Measurements from ENCODE around the gene AMZ1. TPM values are rescaled to one million over a fixed set of nuclear protein-coding genes. Genes with fewer than 3 reads are reported as not detected.

The AMZ1 gene
- polyA plus RNA-seq, 2 donors = 0.10 to 0.11 TPM

DNA sequence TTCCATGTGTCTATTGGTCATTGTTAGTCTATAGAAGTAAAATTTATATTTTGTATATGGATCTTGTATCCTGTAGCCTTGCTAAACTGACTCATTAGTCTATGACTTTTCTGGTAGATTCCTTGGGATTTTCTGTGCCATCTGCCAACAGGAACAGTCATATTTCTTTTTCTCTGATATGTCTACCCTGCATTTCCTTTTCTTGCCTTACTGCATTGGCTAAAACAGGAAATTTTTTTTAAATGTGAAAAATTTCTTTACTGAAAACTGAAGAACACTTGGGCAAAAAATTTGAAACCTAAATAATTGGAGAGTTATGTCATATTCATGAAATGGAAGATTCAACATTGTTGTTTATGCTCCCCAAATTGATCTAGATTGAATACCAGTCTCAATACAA is 67.5 kb downstream of the AMZ1 start:
- Histone ChIP-seq H3K4me3 (ENCODE audit: low read depth in 1 of 2, low read length in 2 of 2) (no peak overlapping the region), H3K9me3 (ENCODE audit: control insufficient read depth in 2 of 2, insufficient read depth in 1 of 2, low read depth in 1 of 2, low read length in 1 of 2) (no peaks in the 10 kb centered on the region), H3K4me1 (ENCODE audit: control insufficient read depth in 2 of 2, insufficient read depth in 2 of 2, low read length in 1 of 2) (peaks cover 10 to 15% of the 10 kb centered on the region in 2 donors), H3K27ac (ENCODE audit: low read depth in 2 of 2, low read length in 1 of 2) (no peak overlapping the region), H3K27me3 (ENCODE audit: control insufficient read depth in 1 of 2, insufficient read depth in 2 of 2, low read length in 2 of 2) (no peaks in the 10 kb centered on the region), H3K36me3 (ENCODE audit: control insufficient read depth in 2 of 2, insufficient read depth in 2 of 2, low read length in 1 of 2) (no peaks in the 10 kb centered on the region)

DNA sequence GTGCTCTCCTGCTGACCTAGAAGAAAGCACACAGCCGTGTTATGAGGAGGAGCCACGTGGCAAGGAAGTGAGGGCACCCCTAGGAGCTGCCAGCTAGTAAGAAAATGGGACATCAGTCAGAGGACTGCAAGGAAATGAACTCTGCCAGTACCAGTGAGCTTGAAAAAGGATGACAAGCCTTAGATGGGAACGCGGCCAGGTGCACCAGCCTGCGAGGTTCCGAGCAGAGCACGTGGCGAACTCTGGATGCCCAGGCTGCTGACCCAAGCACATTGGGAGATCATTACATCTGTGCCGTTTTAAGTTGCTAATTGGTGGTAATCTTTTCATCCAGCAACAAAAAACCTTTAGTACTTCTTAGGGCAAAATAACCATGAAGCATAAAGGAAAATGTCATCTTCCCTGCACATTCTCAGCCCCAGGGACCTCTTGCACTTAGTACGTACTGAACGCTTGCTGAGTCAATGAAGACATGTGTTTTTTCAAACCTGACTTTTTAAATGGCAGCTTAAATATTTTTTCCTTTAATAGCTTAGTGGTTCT is 69.4 kb downstream of the AMZ1 start:
- Histone ChIP-seq H3K36me3 (ENCODE audit: control insufficient read depth in 2 of 2, insufficient read depth in 2 of 2, low read length in 1 of 2) (no peaks in the 10 kb centered on the region), H3K27ac (ENCODE audit: low read depth in 2 of 2, low read length in 1 of 2) (peak overlapping the region; percentile 82 to 95), H3K9me3 (ENCODE audit: control insufficient read depth in 2 of 2, insufficient read depth in 1 of 2, low read depth in 1 of 2, low read length in 1 of 2) (no peaks in the 10 kb centered on the region), H3K4me1 (ENCODE audit: control insufficient read depth in 2 of 2, insufficient read depth in 2 of 2, low read length in 1 of 2) (peaks cover 15 to 19% of the 10 kb centered on the region in 2 donors), H3K4me3 (ENCODE audit: low read depth in 1 of 2, low read length in 2 of 2) (no peak overlapping the region), H3K27me3 (ENCODE audit: control insufficient read depth in 1 of 2, insufficient read depth in 2 of 2, low read length in 2 of 2) (no peaks in the 10 kb centered on the region)
- WGBS, 2 donors = 22 to 43% methylated on average over 11 of the region's 11 CpGs

DNA sequence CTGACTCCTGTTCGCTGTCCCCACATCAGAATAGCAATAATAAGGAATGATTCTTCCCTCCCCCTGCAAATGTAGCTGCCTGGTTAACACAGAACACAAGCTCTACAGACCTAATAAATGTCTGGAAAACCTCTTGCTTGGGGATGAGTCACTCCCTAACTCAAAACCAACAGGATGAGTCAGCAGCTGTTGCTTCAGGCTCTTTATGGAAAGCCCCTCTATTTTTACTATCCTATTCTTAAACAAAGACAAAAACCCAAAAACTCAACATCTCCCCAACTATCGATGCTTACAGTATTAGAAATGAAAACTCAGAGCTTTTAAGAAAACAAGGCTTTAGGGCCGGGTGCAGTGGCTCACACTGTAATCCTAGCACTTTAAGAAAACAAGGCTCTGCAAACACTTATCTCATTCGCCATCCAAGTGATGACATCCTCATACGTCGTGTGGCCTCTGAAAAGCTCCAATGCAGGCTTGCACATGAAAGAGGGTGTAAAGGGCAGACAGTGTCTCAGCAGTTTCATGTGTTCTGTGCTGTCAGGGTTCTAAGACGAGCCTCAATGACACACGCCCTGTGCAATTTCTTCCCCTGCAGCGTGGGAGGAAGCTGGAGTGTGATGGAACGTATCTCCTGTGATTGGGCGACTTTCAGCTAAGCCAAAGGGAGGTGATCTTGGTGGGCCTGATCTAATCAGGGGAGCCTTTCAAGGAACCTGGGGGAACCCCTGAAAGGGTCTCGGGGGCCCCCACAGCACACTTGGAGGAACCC is 70.1 kb downstream of the AMZ1 start:
- Histone ChIP-seq H3K27me3 (ENCODE audit: control insufficient read depth in 1 of 2, insufficient read depth in 2 of 2, low read length in 2 of 2) (no peaks in the 10 kb centered on the region), H3K9me3 (ENCODE audit: control insufficient read depth in 2 of 2, insufficient read depth in 1 of 2, low read depth in 1 of 2, low read length in 1 of 2) (no peaks in the 10 kb centered on the region), H3K27ac (ENCODE audit: low read depth in 2 of 2, low read length in 1 of 2) (peak overlapping the region; percentile 82 to 95), H3K4me1 (ENCODE audit: control insufficient read depth in 2 of 2, insufficient read depth in 2 of 2, low read length in 1 of 2) (peaks cover 15 to 19% of the 10 kb centered on the region in 2 donors), H3K4me3 (ENCODE audit: low read depth in 1 of 2, low read length in 2 of 2) (no peak overlapping the region), H3K36me3 (ENCODE audit: control insufficient read depth in 2 of 2, insufficient read depth in 2 of 2, low read length in 1 of 2) (no peaks in the 10 kb centered on the region)
- WGBS, 2 donors = 16 to 34% methylated on average over 12 of the region's 12 CpGs

DNA sequence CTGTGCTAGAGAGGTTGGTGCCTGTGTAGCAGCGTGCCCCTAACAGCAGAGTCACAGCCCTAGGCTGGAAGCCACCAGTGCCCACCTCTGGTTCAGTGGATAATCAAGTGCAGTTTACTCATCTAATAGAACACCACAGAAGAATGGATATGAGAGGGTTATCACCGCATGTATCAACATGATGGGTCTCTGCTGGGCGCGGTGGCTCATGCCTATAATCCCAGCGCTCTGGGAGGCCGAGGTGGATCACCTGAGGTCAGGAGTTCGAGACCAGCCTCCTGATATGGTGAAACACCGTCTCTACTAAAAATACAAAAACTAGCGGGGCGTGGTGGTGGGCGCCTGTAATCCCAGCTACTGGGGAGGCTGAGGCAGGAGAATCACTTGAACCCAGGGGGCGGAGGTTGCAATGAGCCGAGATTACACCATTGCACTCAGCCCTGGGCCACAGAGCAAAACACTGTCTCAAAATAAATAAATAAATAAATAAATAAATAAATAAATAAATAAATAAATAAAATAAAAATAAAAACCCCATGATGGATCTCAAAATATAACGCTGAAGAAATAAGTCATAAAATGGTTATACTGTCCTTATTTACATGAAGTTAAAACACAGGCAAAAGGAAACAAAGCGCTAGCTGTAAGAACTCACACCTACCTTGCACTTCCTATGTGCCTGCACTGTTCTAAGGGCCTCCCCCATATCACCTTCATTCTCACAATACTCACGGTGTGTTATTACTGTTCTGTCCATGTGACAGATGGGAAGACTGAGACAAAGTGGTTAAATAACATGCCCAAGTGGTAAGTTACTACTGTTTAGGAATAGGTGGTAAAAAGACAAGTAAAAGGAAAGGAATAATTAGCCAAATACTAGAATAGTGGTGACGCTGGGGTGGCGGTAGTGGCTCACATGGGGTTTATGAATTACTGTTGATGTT is 70.9 kb downstream of the AMZ1 start:
- Histone ChIP-seq H3K9me3 (ENCODE audit: control insufficient read depth in 2 of 2, insufficient read depth in 1 of 2, low read depth in 1 of 2, low read length in 1 of 2) (no peaks in the 10 kb centered on the region), H3K4me1 (ENCODE audit: control insufficient read depth in 2 of 2, insufficient read depth in 2 of 2, low read length in 1 of 2) (peaks cover 15 to 19% of the 10 kb centered on the region in 2 donors), H3K36me3 (ENCODE audit: control insufficient read depth in 2 of 2, insufficient read depth in 2 of 2, low read length in 1 of 2) (no peaks in the 10 kb centered on the region), H3K4me3 (ENCODE audit: low read depth in 1 of 2, low read length in 2 of 2) (no peak overlapping the region), H3K27me3 (ENCODE audit: control insufficient read depth in 1 of 2, insufficient read depth in 2 of 2, low read length in 2 of 2) (no peaks in the 10 kb centered on the region), H3K27ac (ENCODE audit: low read depth in 2 of 2, low read length in 1 of 2) (peak overlapping the region; percentile 82 to 95)
- 76 to 83% methylated on average over 18 of the region's 18 CpGs for WGBS, 2 donors

DNA sequence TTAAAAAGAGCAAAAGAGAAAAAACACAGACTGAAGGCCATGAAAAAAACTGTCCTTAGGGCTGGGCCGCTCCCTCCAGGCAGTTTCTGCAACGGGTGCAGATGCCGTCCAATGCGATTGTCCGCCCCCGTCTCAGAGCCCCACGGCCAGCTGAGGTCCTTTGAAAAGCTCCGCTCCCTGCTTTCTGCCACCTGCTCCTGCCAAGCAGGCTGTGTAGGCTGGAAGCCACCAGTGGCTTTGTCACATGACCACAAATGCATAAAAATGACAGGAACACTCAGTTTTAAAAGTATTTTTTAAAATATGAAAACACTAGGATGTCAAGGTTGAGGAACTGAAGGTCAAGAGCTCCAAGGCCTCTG is 71.7 kb downstream of the AMZ1 start:
- Histone ChIP-seq H3K4me3 (ENCODE audit: low read depth in 1 of 2, low read length in 2 of 2) (no peak overlapping the region), H3K27ac (ENCODE audit: low read depth in 2 of 2, low read length in 1 of 2) (peak overlapping the region; percentile 25 to 82), H3K9me3 (ENCODE audit: control insufficient read depth in 2 of 2, insufficient read depth in 1 of 2, low read depth in 1 of 2, low read length in 1 of 2) (no peaks in the 10 kb centered on the region), H3K4me1 (ENCODE audit: control insufficient read depth in 2 of 2, insufficient read depth in 2 of 2, low read length in 1 of 2) (peaks cover 15 to 19% of the 10 kb centered on the region in 2 donors), H3K27me3 (ENCODE audit: control insufficient read depth in 1 of 2, insufficient read depth in 2 of 2, low read length in 2 of 2) (no peaks in the 10 kb centered on the region), H3K36me3 (ENCODE audit: control insufficient read depth in 2 of 2, insufficient read depth in 2 of 2, low read length in 1 of 2) (no peaks in the 10 kb centered on the region)
- WGBS, 2 donors = 46 to 48% methylated on average over 8 of the region's 8 CpGs

DNA sequence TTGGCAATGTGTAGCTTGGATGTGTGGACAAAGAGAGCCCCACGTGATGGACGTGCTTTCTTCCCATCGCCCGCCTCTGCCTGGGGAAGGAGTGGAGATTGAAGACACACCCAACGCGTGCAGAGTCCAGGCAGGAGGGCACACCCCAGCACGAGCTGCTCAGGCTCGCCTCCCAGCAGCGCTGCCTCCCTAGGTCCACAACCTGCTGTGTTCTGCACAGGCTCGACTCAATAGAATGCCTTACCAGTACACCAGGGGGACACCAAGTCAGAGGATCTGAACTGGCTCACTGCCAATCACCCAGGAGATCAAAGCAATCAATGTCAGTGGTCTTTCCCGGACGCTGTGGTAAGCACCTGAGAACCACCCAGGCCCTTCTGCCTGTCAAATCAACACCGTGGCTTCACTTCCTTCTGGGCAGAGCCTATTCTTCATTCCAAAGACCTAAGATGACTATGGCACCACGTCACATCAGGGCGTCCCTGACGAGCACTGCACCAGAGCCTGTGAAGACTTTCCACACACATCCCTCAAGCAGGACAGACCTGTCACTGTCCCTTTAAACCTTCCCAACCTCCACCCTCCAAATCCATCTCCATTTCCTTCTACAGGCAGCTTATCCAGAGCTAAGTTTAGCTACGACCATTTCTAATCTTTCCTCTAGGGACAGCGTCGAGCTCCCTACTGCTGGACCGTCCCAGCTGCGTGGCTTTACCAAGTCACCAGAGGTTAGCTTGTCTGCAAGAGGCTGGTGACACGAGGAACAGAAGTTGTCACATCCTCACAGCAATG is 72.3 kb downstream of the AMZ1 start:
- peak overlapping the region; percentile 25 to 82 for H3K27ac ChIP-seq (ENCODE audit: low read depth in 2 of 2, low read length in 1 of 2)
- H3K4me3 ChIP-seq (ENCODE audit: low read depth in 1 of 2, low read length in 2 of 2) = no peak overlapping the region
- peaks cover 15 to 19% of the 10 kb centered on the region in 2 donors for H3K4me1 ChIP-seq (ENCODE audit: control insufficient read depth in 2 of 2, insufficient read depth in 2 of 2, low read length in 1 of 2)
- H3K27me3 ChIP-seq (ENCODE audit: control insufficient read depth in 1 of 2, insufficient read depth in 2 of 2, low read length in 2 of 2) = no peaks in the 10 kb centered on the region
- no peaks in the 10 kb centered on the region for H3K9me3 ChIP-seq (ENCODE audit: control insufficient read depth in 2 of 2, insufficient read depth in 1 of 2, low read depth in 1 of 2, low read length in 1 of 2)
- WGBS, 2 donors = 38 to 45% methylated on average over 22 of the region's 22 CpGs
- H3K36me3 ChIP-seq (ENCODE audit: control insufficient read depth in 2 of 2, insufficient read depth in 2 of 2, low read length in 1 of 2) = no peaks in the 10 kb centered on the region

DNA sequence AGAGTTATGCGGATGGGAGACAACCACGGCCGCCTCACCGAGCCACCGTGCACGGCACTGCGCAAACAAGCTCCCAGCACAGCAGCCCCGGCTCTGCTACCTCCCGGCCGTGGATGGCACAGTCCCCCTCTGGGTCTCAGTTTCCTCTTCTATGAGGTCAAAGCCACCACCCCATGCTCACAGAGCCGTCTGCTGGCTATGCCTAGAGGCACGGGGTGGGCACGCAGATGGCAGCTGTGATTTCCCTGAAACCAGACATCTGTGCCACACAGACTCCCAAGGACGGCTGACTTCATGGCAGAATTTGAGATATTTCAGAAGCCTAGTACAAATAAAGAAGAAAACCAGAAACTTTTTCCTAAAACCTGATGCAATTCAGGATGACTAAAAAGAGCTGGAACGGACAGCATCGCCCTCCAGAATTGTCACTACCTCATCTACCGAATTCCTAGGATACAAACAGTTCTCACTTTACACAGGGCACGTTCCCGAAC is 73.2 kb downstream of the AMZ1 start:
- Histone ChIP-seq H3K9me3 (ENCODE audit: control insufficient read depth in 2 of 2, insufficient read depth in 1 of 2, low read depth in 1 of 2, low read length in 1 of 2) (no peaks in the 10 kb centered on the region), H3K4me1 (ENCODE audit: control insufficient read depth in 2 of 2, insufficient read depth in 2 of 2, low read length in 1 of 2) (peaks cover 15 to 19% of the 10 kb centered on the region in 2 donors), H3K27me3 (ENCODE audit: control insufficient read depth in 1 of 2, insufficient read depth in 2 of 2, low read length in 2 of 2) (no peaks in the 10 kb centered on the region), H3K4me3 (ENCODE audit: low read depth in 1 of 2, low read length in 2 of 2) (no peak overlapping the region), H3K36me3 (ENCODE audit: control insufficient read depth in 2 of 2, insufficient read depth in 2 of 2, low read length in 1 of 2) (no peaks in the 10 kb centered on the region), H3K27ac (ENCODE audit: low read depth in 2 of 2, low read length in 1 of 2) (peak overlapping the region in 1 of 2 donors; percentile 82)
- WGBS, 2 donors = 93 to 95% methylated on average over 19 of the region's 19 CpGs

DNA sequence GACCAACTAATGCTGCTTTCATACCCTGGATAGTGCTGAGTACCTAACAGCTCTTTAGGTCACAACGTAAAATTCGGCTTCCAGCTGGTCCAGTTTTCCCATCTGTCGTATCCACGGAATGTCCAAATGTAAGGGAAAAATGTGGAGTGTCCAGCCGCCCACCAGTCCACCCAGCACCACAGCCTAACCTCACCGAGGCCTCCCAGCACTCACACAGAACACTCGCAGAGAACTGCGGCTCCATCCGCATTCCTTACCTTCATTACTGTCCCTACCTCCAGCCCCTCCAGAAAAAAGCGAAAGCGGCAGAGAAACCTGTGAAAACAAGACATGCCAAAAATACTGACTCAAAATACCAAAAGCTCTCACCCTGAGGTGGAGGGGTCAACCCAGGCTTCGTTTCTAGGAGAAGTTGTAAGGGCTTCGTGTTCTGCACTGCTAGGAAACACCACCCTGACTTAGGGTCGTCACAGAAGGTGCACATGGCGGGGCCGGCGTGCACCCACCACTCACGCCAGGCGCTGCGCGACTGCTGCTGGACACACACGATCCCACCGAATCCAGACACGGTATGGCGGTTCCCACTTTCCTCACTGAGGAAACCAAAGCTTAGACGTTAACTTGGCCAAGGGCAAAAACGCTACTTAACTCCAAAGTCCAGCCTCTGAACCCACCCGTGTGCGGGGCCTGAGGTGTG is 73.9 kb downstream of the AMZ1 start:
- Histone ChIP-seq H3K27ac (ENCODE audit: low read depth in 2 of 2, low read length in 1 of 2) (peak overlapping the region in 1 of 2 donors; percentile 92), H3K9me3 (ENCODE audit: control insufficient read depth in 2 of 2, insufficient read depth in 1 of 2, low read depth in 1 of 2, low read length in 1 of 2) (no peaks in the 10 kb centered on the region), H3K36me3 (ENCODE audit: control insufficient read depth in 2 of 2, insufficient read depth in 2 of 2, low read length in 1 of 2) (no peaks in the 10 kb centered on the region), H3K27me3 (ENCODE audit: control insufficient read depth in 1 of 2, insufficient read depth in 2 of 2, low read length in 2 of 2) (no peaks in the 10 kb centered on the region), H3K4me1 (ENCODE audit: control insufficient read depth in 2 of 2, insufficient read depth in 2 of 2, low read length in 1 of 2) (peaks cover 15 to 19% of the 10 kb centered on the region in 2 donors), H3K4me3 (ENCODE audit: low read depth in 1 of 2, low read length in 2 of 2) (no peak overlapping the region)
- 94 to 95% methylated on average over 29 of the region's 29 CpGs for WGBS, 2 donors

All from esophagus (tissue), 2 donors.